ENCODE data around the gene NACC2.

DNA sequence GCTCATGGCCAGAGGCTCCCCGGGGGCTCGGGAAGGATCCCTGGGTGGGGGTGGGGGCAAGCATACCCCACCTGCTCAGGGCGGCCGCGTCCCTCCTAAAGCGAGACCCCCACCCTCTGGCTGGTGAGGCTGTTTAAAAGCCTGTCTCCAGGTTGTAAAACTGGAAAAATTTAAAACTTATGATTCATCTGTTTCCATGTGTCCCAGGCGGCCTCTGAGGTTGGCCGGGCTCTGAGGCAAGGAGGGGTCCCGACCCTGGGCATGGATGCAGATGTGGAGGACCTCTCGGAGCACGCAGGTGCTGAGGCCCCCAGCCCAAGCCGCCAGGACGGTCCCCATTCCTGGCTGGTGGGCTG lies 47.7 kb upstream of the NACC2 start:
- TF ChIP-seq EZH2phosphoT487 (IDR thresholded peaks at IDR 0.05; ENCODE audit: low read length) (no peak), EZH2 (optimal IDR thresholded peaks at IDR 0.05; ENCODE audit: low read depth, low read length) (no peak)
- TF ChIP-seq, protein P1, sequence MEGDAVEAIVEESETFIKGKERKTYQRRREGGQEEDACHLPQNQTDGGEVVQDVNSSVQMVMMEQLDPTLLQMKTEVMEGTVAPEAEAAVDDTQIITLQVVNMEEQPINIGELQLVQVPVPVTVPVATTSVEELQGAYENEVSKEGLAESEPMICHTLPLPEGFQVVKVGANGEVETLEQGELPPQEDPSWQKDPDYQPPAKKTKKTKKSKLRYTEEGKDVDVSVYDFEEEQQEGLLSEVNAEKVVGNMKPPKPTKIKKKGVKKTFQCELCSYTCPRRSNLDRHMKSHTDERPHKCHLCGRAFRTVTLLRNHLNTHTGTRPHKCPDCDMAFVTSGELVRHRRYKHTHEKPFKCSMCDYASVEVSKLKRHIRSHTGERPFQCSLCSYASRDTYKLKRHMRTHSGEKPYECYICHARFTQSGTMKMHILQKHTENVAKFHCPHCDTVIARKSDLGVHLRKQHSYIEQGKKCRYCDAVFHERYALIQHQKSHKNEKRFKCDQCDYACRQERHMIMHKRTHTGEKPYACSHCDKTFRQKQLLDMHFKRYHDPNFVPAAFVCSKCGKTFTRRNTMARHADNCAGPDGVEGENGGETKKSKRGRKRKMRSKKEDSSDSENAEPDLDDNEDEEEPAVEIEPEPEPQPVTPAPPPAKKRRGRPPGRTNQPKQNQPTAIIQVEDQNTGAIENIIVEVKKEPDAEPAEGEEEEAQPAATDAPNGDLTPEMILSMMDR (IDR thresholded peaks at IDR 0.05; ENCODE audit: low read length), result no peak

All from MM.1S (cell line).